Right lung (tissue), 10 donors: ENCODE measurements around the gene STAT3. TPM values are rescaled to one million over a fixed set of nuclear protein-coding genes. Genes with fewer than 3 reads are reported as not detected.
A peak's percentile ranks its signal among the peaks of the same experiment; 100 is the strongest.
"Not testable (repeated sequence)": the region's sequence is repeated elsewhere in the genome, so short reads cannot be mapped to it uniquely, and the experiment has no call there.

Experiments used
- DNase-seq, 2 donors: peaks; one replicate each; pipeline ENCODE4 v3.0.0-alpha.2; 2013
- long read RNA-seq, 8 donors: transcript quantifications; one replicate each; lab custom pipeline, GENCODE V29; 2026
- polyA plus RNA-seq, 5 donors: library from polyadenylated mRNA; unstranded; fragments of 120-200 nt; gene quantifications; one replicate each; pipeline versions ENCODE4 v1.2.1 to v1.2.3, GENCODE V29; 2013; ENCODE audit warnings: inconsistent platforms in 1 of 5, low replicate concordance in 1 of 5; ENCODE audit not compliant: insufficient read length in 5 of 5, insufficient read depth in 1 of 5

The STAT3 gene
- 10 to 100 TPM; 66.7 to 81.4 (median 74.4) TPM for polyA plus RNA-seq
- long read RNA-seq, donor 1, full-length matches to known transcripts = 36 of 36 reads
- long read RNA-seq, donor 1, partial matches to known transcripts = 0 of 36 reads
- long read RNA-seq, donor 1, other reads (novel, unspliced or antisense) = 0 of 36 reads
- long read RNA-seq, donor 2, full-length matches to known transcripts = 13 of 13 reads
- long read RNA-seq, donor 2, partial matches to known transcripts = 0 of 13 reads
- long read RNA-seq, donor 2, other reads (novel, unspliced or antisense) = 0 of 13 reads
- long read RNA-seq, donor 3, full-length matches to known transcripts = 9 of 9 reads
- long read RNA-seq, donor 3, partial matches to known transcripts = 0 of 9 reads
- long read RNA-seq, donor 3, other reads (novel, unspliced or antisense) = 0 of 9 reads
- long read RNA-seq, donor 4, full-length matches to known transcripts = 14 of 14 reads
- long read RNA-seq, donor 4, partial matches to known transcripts = 0 of 14 reads
- long read RNA-seq, donor 4, other reads (novel, unspliced or antisense) = 0 of 14 reads
- long read RNA-seq, donor 5, full-length matches to known transcripts = 18 of 18 reads
- long read RNA-seq, donor 5, partial matches to known transcripts = 0 of 18 reads
- long read RNA-seq, donor 5, other reads (novel, unspliced or antisense) = 0 of 18 reads
- long read RNA-seq, donor 6, full-length matches to known transcripts = 17 of 17 reads
- long read RNA-seq, donor 6, partial matches to known transcripts = 0 of 17 reads
- long read RNA-seq, donor 6, other reads (novel, unspliced or antisense) = 0 of 17 reads
- long read RNA-seq, donor 7, full-length matches to known transcripts = 20 of 20 reads
- long read RNA-seq, donor 7, partial matches to known transcripts = 0 of 20 reads
- long read RNA-seq, donor 7, other reads (novel, unspliced or antisense) = 0 of 20 reads
- long read RNA-seq, donor 8, full-length matches to known transcripts = 6 of 6 reads
- long read RNA-seq, donor 8, partial matches to known transcripts = 0 of 6 reads
- long read RNA-seq, donor 8, other reads (novel, unspliced or antisense) = 0 of 6 reads

DNA sequence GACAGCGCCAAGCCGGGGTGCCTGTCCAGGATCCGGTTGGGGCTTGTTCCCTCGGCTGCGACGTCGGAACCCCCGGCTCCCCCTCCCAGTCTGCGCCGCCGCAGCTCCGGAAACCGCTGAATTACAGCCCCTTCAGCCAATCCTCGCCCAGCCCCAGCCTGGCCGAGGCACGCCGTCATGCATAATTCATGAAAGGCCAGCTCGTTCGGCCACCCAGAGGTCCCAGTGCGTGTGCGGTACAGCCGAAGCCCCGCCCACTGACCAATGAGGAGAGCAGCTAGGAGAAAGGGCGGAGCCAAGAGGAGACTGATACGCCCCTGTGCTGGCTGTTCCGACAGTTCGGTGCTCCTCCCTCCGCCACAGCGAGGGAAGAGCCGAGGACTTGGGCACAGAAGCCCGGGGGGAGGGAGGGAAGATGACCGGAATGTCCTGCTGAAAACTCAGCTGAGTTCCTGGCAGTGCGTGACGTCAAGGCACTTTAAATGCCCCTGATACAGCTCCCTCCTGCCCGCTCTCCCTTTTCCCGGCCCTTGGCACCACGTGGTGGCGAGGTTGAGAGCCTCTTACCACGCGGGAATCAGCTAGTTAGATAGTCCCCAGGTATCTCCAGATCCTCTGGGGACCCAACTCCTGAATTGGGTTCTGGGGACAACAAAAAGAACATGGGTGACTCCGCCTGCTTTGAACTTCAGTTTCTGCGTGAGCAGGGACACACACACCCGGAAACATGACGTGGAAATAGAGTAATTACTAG is at the start of gene STAT3:
TSS of gene STAT3 (minus strand) at position 62 of the 754 bp plus-strand sequence. CDS start 39,926 bp downstream, outside the sequence.
- peak; percentile 100 for DNase-seq

- DNase-seq = no peak
Observed at GRCh38 chr17:42436391-42436790, 48.1 kb upstream of the STAT3 start.

- DNase-seq = no peak
Observed at GRCh38 chr17:42431758-42432161, 43.5 kb upstream of the STAT3 start.

- peak in 1 of 2 donors; percentile 59 for DNase-seq
Observed at GRCh38 chr17:42429726-42430447, 41.6 kb upstream of the STAT3 start.

DNA sequence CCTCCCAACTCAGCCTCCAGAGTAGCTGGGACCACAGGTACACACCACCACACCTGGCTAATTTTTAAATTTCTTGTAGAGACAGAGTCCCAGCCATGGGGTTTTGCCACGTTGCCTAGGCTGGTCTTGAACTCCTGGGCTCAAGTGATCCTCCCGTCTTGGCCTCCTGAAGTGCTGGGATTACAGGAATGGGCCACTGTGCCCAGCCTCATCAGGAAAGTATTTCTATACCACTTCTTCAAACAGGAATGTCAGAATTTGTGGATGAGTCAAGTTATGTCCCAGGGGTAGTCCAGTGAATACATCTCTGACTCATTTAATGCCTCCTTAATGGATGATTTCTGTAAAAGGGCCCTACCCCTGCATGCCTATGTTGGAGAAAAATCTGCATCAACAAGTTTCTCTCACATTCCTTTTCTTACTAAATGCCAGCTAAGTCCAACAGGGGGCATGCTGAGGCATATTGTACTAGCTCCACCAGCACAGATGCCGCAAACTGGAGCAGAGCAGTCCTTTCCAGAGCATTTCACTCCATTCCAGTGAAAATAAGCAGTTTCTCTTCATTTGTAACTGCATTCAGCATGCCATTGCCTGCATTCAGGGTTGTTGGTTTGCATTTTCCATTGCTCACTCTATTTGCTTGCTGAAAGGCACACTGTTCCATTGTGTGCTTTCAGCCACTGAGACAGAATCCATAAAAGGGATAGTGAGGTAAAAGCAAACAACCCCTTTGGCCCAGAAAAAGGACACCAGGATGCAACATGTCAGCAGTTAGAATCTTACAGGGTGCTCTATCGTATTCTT is 40.1 kb upstream of the STAT3 start:
- DNase-seq = peak in 1 of 2 donors; percentile 50

DNA sequence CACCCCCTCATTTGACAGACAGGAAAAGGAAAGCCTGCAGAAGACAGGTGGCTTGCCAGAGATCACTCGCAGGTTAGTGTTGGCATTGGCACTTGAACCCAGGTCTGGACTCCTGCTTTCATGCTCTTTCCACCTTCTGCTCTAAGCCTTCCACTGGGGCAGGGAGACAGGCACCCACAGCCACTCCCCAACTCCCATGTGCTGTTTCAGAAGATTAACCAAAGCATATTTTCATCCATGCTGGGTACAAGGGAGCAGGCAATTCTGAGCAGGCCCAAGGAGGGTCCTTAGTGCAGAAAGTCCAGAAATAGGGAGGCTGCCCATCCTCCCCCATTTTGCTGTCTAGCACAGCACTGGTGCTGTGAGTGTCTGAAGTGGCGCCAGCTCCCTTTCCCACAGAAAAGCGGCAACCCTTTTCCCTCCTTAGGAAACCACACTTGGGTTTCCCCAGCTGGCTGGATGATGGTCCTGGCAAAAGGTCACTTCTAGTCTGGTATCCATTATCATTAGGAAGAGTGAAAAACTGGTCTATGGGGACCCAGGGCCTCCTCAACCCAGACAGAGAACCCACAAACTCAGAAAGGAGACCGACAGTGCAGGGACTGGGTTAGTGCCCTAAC is 36.9 kb upstream of the STAT3 start:
- no peak for DNase-seq

GRCh38 chr17:42423766-42424165 is 35.5 kb upstream of the STAT3 start:
- no peak for DNase-seq

DNA sequence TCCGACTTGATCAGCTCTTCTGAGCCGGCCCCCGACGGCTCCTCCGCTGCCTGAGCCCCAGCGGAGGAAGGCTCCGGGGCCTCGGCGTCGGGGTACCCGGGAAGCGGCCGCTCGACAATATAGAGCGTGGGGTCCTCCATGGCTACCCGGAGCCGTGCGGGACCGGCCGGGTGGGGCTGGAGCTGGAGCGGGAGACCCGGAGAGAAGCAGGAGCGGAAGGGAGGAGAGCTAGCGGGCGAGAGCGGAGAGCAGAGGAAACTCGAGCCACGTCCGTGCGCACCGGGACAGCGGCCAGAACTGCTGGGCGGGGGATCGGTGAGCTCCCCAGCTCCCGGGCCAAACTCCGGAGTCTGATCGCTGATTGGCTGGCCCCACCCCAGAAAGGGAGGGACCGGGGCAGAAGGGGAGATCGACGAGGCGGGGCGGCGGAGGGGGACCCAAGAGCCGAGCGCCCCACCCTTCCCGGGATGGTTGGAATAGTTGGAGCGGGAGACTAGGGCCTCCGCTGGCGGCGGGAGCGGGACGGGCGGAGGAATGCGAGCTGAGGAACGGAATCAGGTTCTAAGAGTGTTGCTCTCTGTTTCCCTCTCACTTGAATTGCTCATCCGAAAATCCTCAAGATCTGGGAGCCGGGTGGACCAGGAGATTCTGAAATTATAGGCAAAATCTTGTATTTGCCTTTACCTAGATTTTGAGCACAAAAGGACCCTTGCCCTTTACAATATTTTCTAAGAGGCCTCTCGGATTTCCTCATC is 34.9 kb upstream of the STAT3 start, which contains the start of gene CAVIN1:
TSS of gene CAVIN1 (minus strand) at position 299 of the 755 bp plus-strand sequence. CDS start at position 140, 159 bp downstream.
- DNase-seq = peak; percentile 98

- DNase-seq = no peak
Observed at GRCh38 chr17:42422412-42422957, 34.2 kb upstream of the STAT3 start.

DNA sequence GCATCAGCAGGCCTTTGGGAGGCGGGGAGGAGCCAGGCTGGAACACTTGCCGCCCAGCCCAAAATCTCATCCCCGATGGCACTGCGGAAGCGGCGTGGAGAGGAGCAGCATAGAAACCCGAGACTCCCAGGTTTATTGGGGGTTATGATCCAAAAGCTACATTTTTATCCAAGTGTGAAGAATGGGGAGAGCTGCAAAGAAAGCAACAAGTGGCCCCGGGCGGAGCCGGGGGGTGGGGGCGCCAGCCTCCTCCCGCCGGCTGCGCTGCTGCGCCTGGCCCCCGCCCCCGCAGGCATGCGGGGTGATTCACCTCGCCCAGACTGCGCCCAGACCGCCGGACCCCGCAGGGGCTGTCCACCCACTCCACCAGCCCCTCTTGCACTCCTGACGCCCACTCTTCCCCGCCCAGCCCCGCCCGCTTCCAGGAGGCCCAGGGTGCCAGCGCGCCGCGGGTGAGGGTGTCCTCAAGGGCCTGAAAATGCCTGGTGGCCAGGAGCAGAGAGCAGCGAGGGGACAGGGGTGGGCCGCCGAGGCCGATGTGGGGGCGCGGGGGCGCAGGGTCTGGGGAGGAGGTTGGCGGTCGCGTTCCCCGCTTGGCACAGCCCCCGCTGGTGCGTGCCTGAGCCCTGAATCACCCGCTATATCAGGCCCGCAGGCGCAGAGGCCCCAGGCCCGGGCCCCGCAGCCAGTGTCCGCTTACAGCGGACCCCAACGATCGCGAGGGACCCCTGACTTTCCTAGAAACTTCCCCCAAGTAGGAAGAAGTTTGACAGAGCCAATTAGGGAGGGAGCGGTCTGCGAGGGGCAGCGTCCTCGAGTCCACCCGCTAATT is 33.5 kb upstream of the STAT3 start:
- DNase-seq = peak in 1 of 2 donors; percentile 50

DNA sequence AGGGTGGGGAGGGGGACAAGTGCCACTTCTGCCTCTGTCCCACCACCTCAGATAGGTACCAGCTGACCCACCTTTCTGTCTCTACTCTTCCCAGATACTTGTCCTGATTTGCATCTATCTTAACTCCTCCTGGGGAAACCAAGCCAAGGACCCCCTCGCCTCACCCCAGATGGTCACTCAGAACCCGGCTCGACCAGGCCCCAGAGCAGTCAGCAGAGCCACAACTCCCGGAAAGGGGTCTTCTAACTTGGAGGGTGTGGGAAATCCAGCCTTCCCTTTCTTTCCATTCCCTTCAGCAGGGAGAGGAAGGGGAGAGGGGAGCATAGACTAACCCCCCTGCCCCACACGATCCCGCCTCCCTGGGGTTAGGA is 32.9 kb upstream of the STAT3 start:
- DNase-seq = no peak

DNA sequence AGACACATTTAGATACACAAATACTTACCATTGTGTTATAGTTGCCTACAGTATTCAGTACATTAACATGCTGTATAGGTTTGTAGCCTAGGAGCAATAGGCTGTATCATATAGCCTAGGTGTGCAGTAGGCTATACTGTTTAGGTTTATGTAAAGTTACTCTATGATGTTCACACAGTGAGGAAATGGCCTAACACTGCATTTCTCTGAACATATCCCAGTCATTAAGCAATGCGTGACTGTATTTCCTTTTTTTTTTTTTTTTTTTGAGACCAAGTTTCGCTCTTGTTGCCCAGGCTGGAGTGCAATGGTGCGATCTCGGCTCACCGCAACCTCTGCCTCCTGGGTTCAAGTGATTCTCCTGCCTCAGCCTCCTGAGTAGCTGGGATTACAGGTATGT is 29.7 kb upstream of the STAT3 start:
- not testable (repeated sequence) for DNase-seq

DNA sequence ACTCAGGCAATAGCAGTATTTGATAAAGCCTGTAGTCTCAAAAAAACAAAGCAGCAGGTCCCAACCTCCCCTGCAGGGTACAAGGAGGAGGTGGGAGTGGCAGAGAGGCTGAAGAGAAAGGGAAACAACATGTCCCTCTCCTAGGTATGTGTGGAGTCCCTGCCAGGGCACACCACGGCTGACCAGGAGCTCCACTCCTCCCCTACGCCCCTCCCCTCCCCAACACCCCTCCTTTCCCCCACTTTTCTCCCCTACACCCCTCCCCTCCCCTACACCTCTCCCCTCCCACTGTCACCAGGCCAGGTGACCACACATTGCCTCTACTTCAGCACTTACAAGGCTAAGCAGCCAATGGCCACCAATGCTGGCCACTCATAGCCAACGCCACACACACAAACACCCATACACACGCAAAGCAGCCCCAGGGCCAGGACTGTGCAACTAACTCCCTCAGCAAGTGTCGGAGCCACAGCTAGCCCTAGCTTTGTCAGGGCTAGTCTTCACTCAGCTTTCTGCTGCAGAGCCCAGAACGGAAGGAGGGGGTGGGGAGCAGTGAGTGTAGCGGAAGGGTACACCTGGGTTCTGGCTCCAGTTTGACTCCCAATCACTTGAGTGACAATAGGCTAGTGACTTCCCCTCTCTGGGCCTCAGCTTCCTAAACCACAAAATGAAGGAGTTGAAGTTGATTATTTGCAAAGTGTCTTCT is 26.6 kb upstream of the STAT3 start:
- no peak for DNase-seq

GRCh38 chr17:42413464-42414040 is 25.3 kb upstream of the STAT3 start:
- DNase-seq = no peak

DNA sequence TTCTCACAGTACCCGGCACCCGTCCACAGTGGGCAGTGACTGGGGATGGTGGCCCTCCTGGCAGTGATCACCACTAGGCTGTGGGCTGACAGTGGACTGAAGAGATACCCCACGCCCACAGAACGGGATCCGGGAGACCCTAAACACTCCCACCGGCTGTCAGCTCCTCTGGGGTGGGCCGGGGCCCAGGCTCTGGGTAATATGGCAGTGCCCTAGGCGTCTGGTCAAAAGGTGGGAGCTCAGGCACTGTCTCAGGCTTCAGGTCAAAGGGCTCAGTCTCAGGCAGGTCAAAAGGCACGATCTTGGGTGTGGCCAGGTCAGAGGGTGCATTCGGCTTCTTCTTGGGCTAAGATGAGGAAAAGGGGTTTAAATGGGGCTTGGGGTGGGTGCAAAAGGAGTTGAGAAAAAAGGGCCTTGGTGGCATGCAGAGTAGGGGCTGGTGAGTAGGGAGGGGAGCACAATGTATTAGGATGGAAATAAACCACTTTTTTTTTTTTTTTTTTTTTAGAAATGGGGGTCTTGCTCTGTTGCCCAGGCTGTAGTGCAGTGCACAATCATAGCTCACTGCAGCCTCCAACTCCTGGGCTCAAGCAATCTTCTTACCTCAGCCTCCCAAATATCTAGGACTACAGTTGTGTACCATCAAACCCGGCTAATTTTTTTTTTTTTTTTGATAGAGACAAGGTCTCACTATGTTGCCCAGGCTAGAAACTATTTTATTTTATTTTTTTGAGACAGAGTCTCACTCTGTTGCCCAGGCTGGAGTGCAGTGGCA is 23.9 kb upstream of the STAT3 start:
- no peak for DNase-seq
